ENCODE measurements around the gene EBI3.

The EBI3 gene

GRCh38 chr19:4196009-4196408 lies 33.3 kb upstream of the EBI3 start:
- intact Hi-C loops (cut with micrococcal nuclease) = no loop called here
- Mint-ChIP-seq H3K27ac (no peak overlapping the region), H3K4me1 (ENCODE audit: low read depth) (peaks cover 5% of the 10 kb centered on the region), H3K36me3 (ENCODE audit: low read depth) (no peaks in the 10 kb centered on the region), H3K4me3 (no peak overlapping the region), H3K27me3 (peaks cover 55% of the 10 kb centered on the region), H3K9me3 (peaks cover 11% of the 10 kb centered on the region)

- Mint-ChIP-seq H3K9me3 (peaks cover 11% of the 10 kb centered on the region), H3K27me3 (peaks cover 58% of the 10 kb centered on the region), H3K36me3 (ENCODE audit: low read depth) (no peaks in the 10 kb centered on the region), H3K4me1 (ENCODE audit: low read depth) (peaks cover 5% of the 10 kb centered on the region), H3K27ac (no peak overlapping the region), H3K4me3 (no peak overlapping the region)
- intact Hi-C loops (cut with micrococcal nuclease) = no loop called here
Measured at GRCh38 chr19:4196587-4197148, 32.7 kb upstream of the EBI3 start.

GRCh38 chr19:4197228-4197624 lies 32.1 kb upstream of the EBI3 start:
- no peak overlapping the region for H3K27ac Mint-ChIP-seq
- H3K27me3 Mint-ChIP-seq = peaks cover 61% of the 10 kb centered on the region
- H3K4me3 Mint-ChIP-seq = no peak overlapping the region
- H3K36me3 Mint-ChIP-seq (ENCODE audit: low read depth) = no peaks in the 10 kb centered on the region
- peaks cover 5% of the 10 kb centered on the region for H3K4me1 Mint-ChIP-seq (ENCODE audit: low read depth)
- H3K9me3 Mint-ChIP-seq = peaks cover 11% of the 10 kb centered on the region
- intact Hi-C loops (cut with micrococcal nuclease) = no loop called here

- Mint-ChIP-seq H3K4me1 (ENCODE audit: low read depth) (peaks cover 5% of the 10 kb centered on the region), H3K9me3 (peaks cover 11% of the 10 kb centered on the region), H3K27me3 (peaks cover 61% of the 10 kb centered on the region), H3K27ac (no peak overlapping the region), H3K36me3 (ENCODE audit: low read depth) (no peaks in the 10 kb centered on the region), H3K4me3 (no peak overlapping the region)
- intact Hi-C loops (cut with micrococcal nuclease) = no loop called here
Measured at GRCh38 chr19:4197625-4198466, 31.5 kb upstream of the EBI3 start.

- peaks cover 11% of the 10 kb centered on the region for H3K9me3 Mint-ChIP-seq
- peaks cover 60% of the 10 kb centered on the region for H3K27me3 Mint-ChIP-seq
- H3K27ac Mint-ChIP-seq = no peak overlapping the region
- H3K4me1 Mint-ChIP-seq (ENCODE audit: low read depth) = peaks cover 5% of the 10 kb centered on the region
- intact Hi-C loops (cut with micrococcal nuclease) = no loop called here
- no peak overlapping the region for H3K4me3 Mint-ChIP-seq
- H3K36me3 Mint-ChIP-seq (ENCODE audit: low read depth) = no peaks in the 10 kb centered on the region
Measured at GRCh38 chr19:4198467-4199126, 30.7 kb upstream of the EBI3 start.

- Mint-ChIP-seq H3K27ac (no peak overlapping the region), H3K4me3 (no peak overlapping the region), H3K4me1 (ENCODE audit: low read depth) (peaks cover 5% of the 10 kb centered on the region), H3K27me3 (peaks cover 55% of the 10 kb centered on the region), H3K9me3 (peaks cover 11% of the 10 kb centered on the region), H3K36me3 (ENCODE audit: low read depth) (no peaks in the 10 kb centered on the region)
- intact Hi-C loops (cut with micrococcal nuclease) = loop anchor here (10.0 kb wide), 2 partner anchors 215 to 345 kb away; partner anchors contain the start of gene EEF2
Measured at GRCh38 chr19:4199699-4200293, 29.5 kb upstream of the EBI3 start.

- Mint-ChIP-seq H3K4me1 (ENCODE audit: low read depth) (peaks cover 5% of the 10 kb centered on the region), H3K4me3 (no peak overlapping the region), H3K27ac (no peak overlapping the region), H3K27me3 (peaks cover 49% of the 10 kb centered on the region), H3K9me3 (peaks cover 11% of the 10 kb centered on the region), H3K36me3 (ENCODE audit: low read depth) (no peaks in the 10 kb centered on the region)
- intact Hi-C loops (cut with micrococcal nuclease) = loop anchor here (10.0 kb wide), 2 partner anchors 216 to 346 kb away; partner anchors contain the start of gene EEF2
Measured at GRCh38 chr19:4200940-4201542, 28.3 kb upstream of the EBI3 start.

GRCh38 chr19:4201798-4202197 lies 27.5 kb upstream of the EBI3 start:
- H3K4me3 Mint-ChIP-seq = no peak overlapping the region
- H3K27me3 Mint-ChIP-seq = peaks cover 44% of the 10 kb centered on the region
- peaks cover 11% of the 10 kb centered on the region for H3K9me3 Mint-ChIP-seq
- H3K27ac Mint-ChIP-seq = no peak overlapping the region
- H3K4me1 Mint-ChIP-seq (ENCODE audit: low read depth) = peaks cover 5% of the 10 kb centered on the region
- no peaks in the 10 kb centered on the region for H3K36me3 Mint-ChIP-seq (ENCODE audit: low read depth)
- intact Hi-C loops (cut with micrococcal nuclease) = loop anchor here (10.0 kb wide), 2 partner anchors 217 to 347 kb away; partner anchors contain the start of gene EEF2

- Mint-ChIP-seq H3K4me3 (no peak overlapping the region), H3K36me3 (ENCODE audit: low read depth) (no peaks in the 10 kb centered on the region), H3K4me1 (ENCODE audit: low read depth) (no peaks in the 10 kb centered on the region), H3K27me3 (peaks cover 15% of the 10 kb centered on the region), H3K27ac (no peak overlapping the region), H3K9me3 (no peaks in the 10 kb centered on the region)
- intact Hi-C loops (cut with micrococcal nuclease) = loop anchor here (10.0 kb wide), 2 partner anchors 222 to 352 kb away; partner anchors contain the start of gene EEF2
Measured at GRCh38 chr19:4206818-4207484, 22.4 kb upstream of the EBI3 start.

- Mint-ChIP-seq H3K36me3 (ENCODE audit: low read depth) (no peaks in the 10 kb centered on the region), H3K4me3 (no peak overlapping the region), H3K27ac (no peak overlapping the region), H3K27me3 (peaks cover 15% of the 10 kb centered on the region), H3K9me3 (no peaks in the 10 kb centered on the region), H3K4me1 (ENCODE audit: low read depth) (no peaks in the 10 kb centered on the region)
- intact Hi-C loops (cut with micrococcal nuclease) = loop anchor here (10.0 kb wide), 2 partner anchors 224 to 354 kb away; partner anchors contain the start of gene EEF2
Measured at GRCh38 chr19:4208385-4209094, 20.8 kb upstream of the EBI3 start.

GRCh38 chr19:4210166-4210731 lies 19.1 kb upstream of the EBI3 start:
- H3K36me3 Mint-ChIP-seq (ENCODE audit: low read depth) = no peaks in the 10 kb centered on the region
- peaks cover 15% of the 10 kb centered on the region for H3K27me3 Mint-ChIP-seq
- H3K4me3 Mint-ChIP-seq = no peak overlapping the region
- H3K4me1 Mint-ChIP-seq (ENCODE audit: low read depth) = no peaks in the 10 kb centered on the region
- no peak overlapping the region for H3K27ac Mint-ChIP-seq
- no peaks in the 10 kb centered on the region for H3K9me3 Mint-ChIP-seq
- intact Hi-C loops (cut with micrococcal nuclease) = no loop called here

- H3K36me3 Mint-ChIP-seq (ENCODE audit: low read depth) = no peaks in the 10 kb centered on the region
- intact Hi-C loops (cut with micrococcal nuclease) = no loop called here
- H3K9me3 Mint-ChIP-seq = peaks cover 10% of the 10 kb centered on the region
- no peak overlapping the region for H3K4me3 Mint-ChIP-seq
- H3K27ac Mint-ChIP-seq = no peak overlapping the region
- no peaks in the 10 kb centered on the region for H3K4me1 Mint-ChIP-seq (ENCODE audit: low read depth)
- H3K27me3 Mint-ChIP-seq = peaks cover 10% of the 10 kb centered on the region
Measured at GRCh38 chr19:4213116-4213515, 16.2 kb upstream of the EBI3 start.
